Testis (tissue), 2 donors: Measurements from ENCODE around the gene GRID2.

Experiments used
- CTCF ChIP-seq, 3 experiments: fragments of 450-650 bp in 2 of 3; fragments of 200-600 bp in 1 of 3; sonication (generic) in 1 of 3; IDR thresholded peaks; one replicate each; pipeline ENCODE4 v1.5.1; 2016 to 2019; ENCODE audit warnings: antibody characterized with exemption in 3 of 3, mild to moderate bottlenecking in 2 of 3, moderate library complexity in 1 of 3
- POLR2A ChIP-seq: fragments of 450-650 bp; IDR thresholded peaks from one replicate; pipeline ENCODE4 v1.6.1; 2017; ENCODE audit warnings: antibody characterized with exemption, mild to moderate bottlenecking, moderate library complexity

DNA sequence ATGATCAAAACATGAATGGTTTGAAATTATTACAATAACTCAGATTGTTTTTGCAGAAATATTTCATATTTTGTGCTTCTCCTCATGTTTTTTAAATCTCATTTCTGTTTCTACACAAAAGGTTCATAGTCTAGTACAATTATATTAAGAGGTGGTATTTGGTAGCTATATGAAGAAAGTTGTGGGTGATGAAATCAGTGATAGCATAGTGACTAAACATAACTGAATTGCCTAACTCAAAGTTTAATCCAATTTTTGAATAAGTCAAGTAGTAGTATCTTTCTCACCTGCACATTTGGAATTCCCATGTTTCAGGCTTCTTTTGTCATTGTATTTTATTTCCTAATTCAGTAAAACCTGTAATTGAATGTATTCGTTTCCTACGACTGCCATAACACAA, 648.7 kb downstream of the GRID2 start:
- TF ChIP-seq CTCF (IDR thresholded peaks at IDR 0.05), result no peak
- TF ChIP-seq POLR2A, result no peak
